Measurements from ENCODE around the gene PSTPIP2. TPM values are rescaled to one million over a fixed set of nuclear protein-coding genes. Genes with fewer than 3 reads are reported as not detected.
A peak's percentile ranks its signal among the peaks of the same experiment; 100 is the strongest.

Gene PSTPIP2
- total and polyA plus RNA-seq, 9 of the 15 experiments (the other 6 are each of a cell fraction or from before 2014, with no cell fraction given), result 14.0 to 45.7 (median 27.1) TPM

- TF ChIP-seq, protein P1, sequence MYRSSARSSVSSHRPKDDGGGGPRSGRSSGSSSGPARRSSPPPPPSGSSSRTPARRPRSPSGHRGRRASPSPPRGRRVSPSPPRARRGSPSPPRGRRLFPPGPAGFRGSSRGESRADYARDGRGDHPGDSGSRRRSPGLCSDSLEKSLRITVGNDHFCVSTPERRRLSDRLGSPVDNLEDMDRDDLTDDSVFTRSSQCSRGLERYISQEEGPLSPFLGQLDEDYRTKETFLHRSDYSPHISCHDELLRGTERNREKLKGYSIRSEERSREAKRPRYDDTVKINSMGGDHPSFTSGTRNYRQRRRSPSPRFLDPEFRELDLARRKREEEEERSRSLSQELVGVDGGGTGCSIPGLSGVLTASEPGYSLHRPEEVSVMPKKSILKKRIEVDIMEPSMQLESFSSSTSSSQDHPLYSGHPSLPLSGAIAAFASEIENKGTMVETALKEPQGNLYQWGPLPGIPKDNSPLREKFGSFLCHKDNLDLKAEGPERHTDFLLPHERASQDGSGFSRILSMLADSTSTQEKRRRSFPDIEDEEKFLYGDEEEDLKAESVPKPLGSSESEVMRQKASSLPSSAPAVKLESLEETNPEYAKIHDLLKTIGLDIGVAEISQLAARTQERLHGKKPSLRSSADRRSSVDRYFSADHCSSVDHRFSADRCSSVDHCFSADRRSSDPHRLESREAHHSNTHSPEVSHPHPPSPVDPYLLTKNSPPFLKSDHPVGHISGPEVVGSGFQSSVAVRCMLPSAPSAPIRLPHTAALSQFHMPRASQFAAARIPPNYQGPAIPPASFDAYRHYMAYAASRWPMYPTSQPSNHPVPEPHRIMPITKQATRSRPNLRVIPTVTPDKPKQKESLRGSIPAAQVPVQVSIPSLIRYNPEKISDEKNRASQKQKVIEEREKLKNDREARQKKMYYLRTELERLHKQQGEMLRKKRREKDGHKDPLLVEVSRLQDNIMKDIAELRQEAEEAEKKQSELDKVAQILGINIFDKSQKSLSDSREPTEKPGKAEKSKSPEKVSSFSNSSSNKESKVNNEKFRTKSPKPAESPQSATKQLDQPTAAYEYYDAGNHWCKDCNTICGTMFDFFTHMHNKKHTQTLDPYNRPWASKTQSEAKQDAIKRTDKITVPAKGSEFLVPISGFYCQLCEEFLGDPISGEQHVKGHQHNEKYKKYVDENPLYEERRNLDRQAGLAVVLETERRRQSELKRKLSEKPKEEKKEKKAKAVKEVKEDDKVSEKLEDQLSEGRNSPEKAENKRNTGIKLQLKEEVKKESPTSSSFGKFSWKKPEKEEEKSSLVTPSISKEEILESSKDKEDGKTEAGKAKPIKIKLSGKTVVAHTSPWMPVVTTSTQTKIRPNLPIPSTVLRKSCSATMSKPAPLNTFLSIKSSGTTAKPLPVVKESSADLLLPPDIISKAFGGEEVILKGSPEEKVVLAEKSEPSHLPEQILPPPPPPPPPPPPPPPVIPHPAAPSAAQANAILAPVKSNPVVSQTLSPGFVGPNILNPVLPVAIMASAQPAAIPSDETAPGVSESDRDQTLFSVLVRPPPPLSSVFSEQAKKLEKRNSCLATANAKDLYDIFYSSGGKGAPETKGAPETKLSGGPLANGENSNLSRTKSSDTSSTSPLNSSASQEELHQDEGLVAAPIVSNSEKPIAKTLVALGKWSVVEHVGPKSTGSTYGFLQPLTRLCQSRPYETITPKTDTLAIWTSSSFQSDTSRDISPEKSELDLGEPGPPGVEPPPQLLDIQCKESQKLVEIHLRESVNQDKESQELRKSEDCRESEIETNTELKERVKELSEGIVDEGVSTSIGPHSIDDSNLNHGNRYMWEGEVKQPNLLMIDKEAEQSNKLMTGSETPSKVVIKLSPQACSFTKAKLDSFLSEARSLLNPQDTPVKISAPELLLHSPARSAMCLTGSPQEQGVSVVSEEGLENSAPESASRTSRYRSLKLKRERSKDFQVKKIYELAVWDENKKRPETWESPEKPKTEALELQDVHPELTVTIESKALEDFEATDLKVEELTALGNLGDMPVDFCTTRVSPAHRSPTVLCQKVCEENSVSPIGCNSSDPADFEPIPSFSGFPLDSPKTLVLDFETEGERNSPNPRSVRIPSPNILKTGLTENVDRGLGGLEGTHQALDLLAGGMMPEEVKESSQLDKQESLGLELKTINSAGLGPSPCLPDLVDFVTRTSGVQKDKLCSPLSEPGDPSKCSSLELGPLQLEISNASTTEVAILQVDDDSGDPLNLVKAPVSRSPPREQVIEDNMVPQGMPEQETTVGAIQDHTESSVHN (IDR thresholded peaks at IDR 0.05; ENCODE audit: borderline replicate concordance in 1 of 2, low read depth in 1 of 2), result no peak
- TF ChIP-seq HOMEZ (CRISPR knock-in tag; IDR thresholded peaks at IDR 0.05), result 0 out of 2 replicates have a peak, but pooled peaks have one; percentile 11
- no peak for TF ChIP-seq POLR3G (IDR thresholded peaks at IDR 0.05; ENCODE audit: extremely low read depth, insufficient read length, insufficient replicate concordance)
- peak; percentile 13; the same call in 1 of the 2 replicates for TF ChIP-seq TAF7 (tag; IDR thresholded peaks at IDR 0.05)
- TF ChIP-seq, protein P2, sequence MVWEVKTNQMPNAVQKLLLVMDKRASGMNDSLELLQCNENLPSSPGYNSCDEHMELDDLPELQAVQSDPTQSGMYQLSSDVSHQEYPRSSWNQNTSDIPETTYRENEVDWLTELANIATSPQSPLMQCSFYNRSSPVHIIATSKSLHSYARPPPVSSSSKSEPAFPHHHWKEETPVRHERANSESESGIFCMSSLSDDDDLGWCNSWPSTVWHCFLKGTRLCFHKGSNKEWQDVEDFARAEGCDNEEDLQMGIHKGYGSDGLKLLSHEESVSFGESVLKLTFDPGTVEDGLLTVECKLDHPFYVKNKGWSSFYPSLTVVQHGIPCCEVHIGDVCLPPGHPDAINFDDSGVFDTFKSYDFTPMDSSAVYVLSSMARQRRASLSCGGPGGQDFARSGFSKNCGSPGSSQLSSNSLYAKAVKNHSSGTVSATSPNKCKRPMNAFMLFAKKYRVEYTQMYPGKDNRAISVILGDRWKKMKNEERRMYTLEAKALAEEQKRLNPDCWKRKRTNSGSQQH (CRISPR knock-in tag; IDR thresholded peaks at IDR 0.05), result no peak
- no peak for TF ChIP-seq ZNF184 (CRISPR knock-in tag; IDR thresholded peaks at IDR 0.05)
- no peak for TF ChIP-seq ZNF408 (CRISPR knock-in tag; IDR thresholded peaks at IDR 0.05; ENCODE audit: low read depth)
- TF ChIP-seq E4F1 (CRISPR knock-in tag; IDR thresholded peaks at IDR 0.05; ENCODE audit: borderline replicate concordance), result no peak
- no peak for TF ChIP-seq CSDE1 (IDR thresholded peaks at IDR 0.05)
- TF ChIP-seq SMARCB1 (IDR thresholded peaks at IDR 0.05; ENCODE audit: insufficient read length, low read depth), result no peak
- TF ChIP-seq ZNF324 (CRISPR knock-in tag; IDR thresholded peaks at IDR 0.05), result no peak
- TF ChIP-seq ZNF212 (CRISPR knock-in tag; IDR thresholded peaks at IDR 0.05), result no peak
- TF ChIP-seq ZNF507 (tag; conservative IDR thresholded peaks at IDR 0.05), result no peak
These were observed 25.9 kb upstream of the PSTPIP2 start, which contains the start of gene ATP5F1A (continued) for GRCh38 chr18:46097801-46098615.
